AG09319 (cell line): ENCODE results near the gene HCN1.

ENCODE experiments used
- DNase-seq: peaks from one replicate; pipeline ENCODE4 v3.0.0-alpha.2; 2010; ENCODE audit warnings: low read depth; ENCODE audit errors: extremely low read depth
- CTCF ChIP-seq: IDR thresholded peaks from 2 replicates; pipeline ENCODE4 v1.5.1; 2011; ENCODE audit warnings: low read depth, mild to moderate bottlenecking, inconsistent platforms, low read length, moderate library complexity

Gene HCN1

GRCh38 chr5:45694255-45694814 is 1.8 kb downstream of the HCN1 start:
- TF ChIP-seq CTCF: no peak
- no peak for DNase-seq

GRCh38 chr5:45692481-45692880 is 3.7 kb downstream of the HCN1 start:
- no peak for TF ChIP-seq CTCF
- DNase-seq: no peak

GRCh38 chr5:45691656-45692055 is 4.5 kb downstream of the HCN1 start:
- no peak for TF ChIP-seq CTCF
- no peak for DNase-seq

GRCh38 chr5:45687701-45688100 is 8.5 kb downstream of the HCN1 start:
- no peak for TF ChIP-seq CTCF
- no peak for DNase-seq

- no peak for DNase-seq
- no peak for TF ChIP-seq CTCF
Observed at GRCh38 chr5:45686620-45687019, 9.6 kb downstream of the HCN1 start.

GRCh38 chr5:45684118-45684517 is 12.1 kb downstream of the HCN1 start:
- TF ChIP-seq CTCF: no peak
- DNase-seq: no peak

- no peak for DNase-seq
- TF ChIP-seq CTCF: no peak
Observed at GRCh38 chr5:45680950-45681349, 15.2 kb downstream of the HCN1 start.
